Endothelial cell (in vitro differentiated cells): Measurements from ENCODE around the gene SLC24A3. TPM values are rescaled to one million over a fixed set of nuclear protein-coding genes. Genes with fewer than 3 reads are reported as not detected.
"Not testable (repeated sequence)": the region's sequence is repeated elsewhere in the genome, so short reads cannot be mapped to it uniquely, and the experiment has no call there.

Source experiments
- DNase-seq: peaks from one replicate; pipeline ENCODE4 v3.0.0; 2021; ENCODE audit warnings: low spot score
- H3K27ac Mint-ChIP-seq: one replicate; pipeline ENCODE4 v1.8.0; 2021; ENCODE audit warnings: mixed read lengths, inconsistent platforms; ENCODE audit not compliant: unreplicated experiment
- H3K27me3 Mint-ChIP-seq: one replicate; pipeline ENCODE4 v1.8.0; 2021; ENCODE audit warnings: mild to moderate bottlenecking, moderate library complexity, mixed read lengths, inconsistent platforms; ENCODE audit not compliant: unreplicated experiment
- H3K36me3 Mint-ChIP-seq: one replicate; pipeline ENCODE4 v1.8.0; 2021; ENCODE audit warnings: mild to moderate bottlenecking, low read depth, mixed read lengths, inconsistent platforms; ENCODE audit not compliant: unreplicated experiment
- H3K4me1 Mint-ChIP-seq: one replicate; pipeline ENCODE4 v1.8.0; 2021; ENCODE audit warnings: mild to moderate bottlenecking, mixed read lengths, inconsistent platforms; ENCODE audit not compliant: unreplicated experiment
- H3K4me3 Mint-ChIP-seq: one replicate; pipeline ENCODE4 v1.8.0; 2021; ENCODE audit warnings: mild to moderate bottlenecking, mixed read lengths, inconsistent platforms; ENCODE audit not compliant: unreplicated experiment
- H3K9me3 Mint-ChIP-seq: one replicate; pipeline ENCODE4 v1.8.0; 2021; ENCODE audit warnings: mixed read lengths, inconsistent platforms; ENCODE audit not compliant: unreplicated experiment
- total RNA-seq: library from RNA; stranded (reverse); fragmentation: NEBNext Ultra II Directional; extraction: Animal tissue kit (Norgen Biotek cat#: 25700); gene quantifications from one replicate; pipeline ENCODE4 v1.2.1, GENCODE V29; 2021; ENCODE audit not compliant: unreplicated experiment
- TF ChIP-seq, protein P1 (sequence below): fragments of 200-600 bp; sonication (generic); IDR thresholded peaks from one replicate; pipeline ENCODE4 v1.5.0; 2021; ENCODE audit warnings: antibody characterized with exemption; ENCODE audit not compliant: unreplicated experiment

The SLC24A3 gene
- total RNA-seq, 1 donor from 2014 or later: 0.15 TPM

DNA sequence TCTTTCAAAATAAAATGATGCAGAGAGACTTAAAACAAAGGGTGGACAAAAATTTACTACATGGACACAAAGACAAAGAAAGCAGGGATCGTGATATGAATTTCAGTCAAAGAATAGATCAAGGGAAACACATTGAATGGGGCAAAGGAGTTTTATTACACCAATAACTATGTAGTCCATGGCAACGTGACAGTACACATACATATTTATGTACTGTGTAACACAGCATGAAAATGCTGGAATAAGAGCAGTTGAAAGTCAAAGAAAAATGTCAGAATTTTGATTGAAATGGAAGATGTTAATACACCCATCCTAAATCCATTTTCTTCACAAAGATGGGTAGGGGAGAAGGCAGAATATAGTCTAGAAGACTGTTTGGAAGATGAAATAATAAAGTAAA is 536.2 kb downstream of the SLC24A3 start:
- Mint-ChIP-seq H3K4me1 (peaks cover 13% of the 10 kb centered on the region), H3K9me3 (peaks cover 4% of the 10 kb centered on the region), H3K27me3 (no peaks in the 10 kb centered on the region), H3K4me3 (no peak overlapping the region), H3K27ac (no peak overlapping the region), H3K36me3 (peaks cover 4% of the 10 kb centered on the region)
- TF ChIP-seq, protein P1, sequence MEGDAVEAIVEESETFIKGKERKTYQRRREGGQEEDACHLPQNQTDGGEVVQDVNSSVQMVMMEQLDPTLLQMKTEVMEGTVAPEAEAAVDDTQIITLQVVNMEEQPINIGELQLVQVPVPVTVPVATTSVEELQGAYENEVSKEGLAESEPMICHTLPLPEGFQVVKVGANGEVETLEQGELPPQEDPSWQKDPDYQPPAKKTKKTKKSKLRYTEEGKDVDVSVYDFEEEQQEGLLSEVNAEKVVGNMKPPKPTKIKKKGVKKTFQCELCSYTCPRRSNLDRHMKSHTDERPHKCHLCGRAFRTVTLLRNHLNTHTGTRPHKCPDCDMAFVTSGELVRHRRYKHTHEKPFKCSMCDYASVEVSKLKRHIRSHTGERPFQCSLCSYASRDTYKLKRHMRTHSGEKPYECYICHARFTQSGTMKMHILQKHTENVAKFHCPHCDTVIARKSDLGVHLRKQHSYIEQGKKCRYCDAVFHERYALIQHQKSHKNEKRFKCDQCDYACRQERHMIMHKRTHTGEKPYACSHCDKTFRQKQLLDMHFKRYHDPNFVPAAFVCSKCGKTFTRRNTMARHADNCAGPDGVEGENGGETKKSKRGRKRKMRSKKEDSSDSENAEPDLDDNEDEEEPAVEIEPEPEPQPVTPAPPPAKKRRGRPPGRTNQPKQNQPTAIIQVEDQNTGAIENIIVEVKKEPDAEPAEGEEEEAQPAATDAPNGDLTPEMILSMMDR: no peak
- DNase-seq: no peak

DNA sequence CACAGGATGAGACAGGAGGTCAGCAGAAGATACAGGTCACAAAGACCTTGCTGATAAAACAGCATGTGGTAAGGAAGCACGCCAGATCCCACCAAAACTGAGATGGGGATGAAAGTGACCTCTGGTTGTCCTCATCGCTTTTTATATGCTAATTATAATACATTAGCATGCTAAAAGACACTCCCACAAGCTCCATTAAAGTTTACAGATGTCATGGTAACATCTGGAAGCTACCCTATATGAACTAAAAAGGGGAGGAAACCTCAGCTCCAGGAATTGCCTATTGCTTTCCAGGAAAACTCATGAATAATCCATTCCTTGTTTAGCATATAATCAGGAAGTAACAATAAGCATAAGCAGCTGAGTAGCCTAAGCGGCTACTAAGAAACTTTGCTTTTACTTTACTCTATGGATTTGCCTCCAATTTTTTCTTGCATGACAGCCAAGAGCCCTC is 537.2 kb downstream of the SLC24A3 start:
- no peak overlapping the region for H3K4me3 Mint-ChIP-seq
- peaks cover 2% of the 10 kb centered on the region for H3K9me3 Mint-ChIP-seq
- H3K36me3 Mint-ChIP-seq: peaks cover 1% of the 10 kb centered on the region
- H3K4me1 Mint-ChIP-seq: peaks cover 9% of the 10 kb centered on the region
- H3K27ac Mint-ChIP-seq: no peak overlapping the region
- TF ChIP-seq, protein P1: no peak
- no peak for DNase-seq
- no peaks in the 10 kb centered on the region for H3K27me3 Mint-ChIP-seq

DNA sequence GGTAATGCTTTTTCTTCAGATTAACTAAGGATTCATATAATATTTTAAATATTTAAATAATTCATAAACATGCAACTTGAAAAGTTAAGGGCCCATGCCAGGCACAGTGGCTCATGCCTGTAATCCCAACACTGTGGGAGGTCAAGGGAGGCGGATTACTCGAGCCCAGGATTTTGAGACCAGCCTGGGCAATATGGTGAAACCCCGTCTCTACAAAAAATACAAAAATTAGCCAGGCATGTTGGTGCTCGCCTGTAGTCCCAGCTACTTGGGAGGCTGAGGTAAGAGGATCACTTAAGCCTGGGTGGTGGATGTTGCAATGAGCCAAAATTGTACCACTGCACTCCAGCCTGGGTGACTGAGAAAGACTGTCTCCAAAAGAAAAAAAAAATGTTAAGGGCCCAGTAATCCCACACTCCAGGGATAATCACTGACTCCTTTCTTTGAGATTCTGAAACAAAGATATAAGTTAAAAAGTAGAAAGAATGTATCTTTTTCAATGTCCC is 537.7 kb downstream of the SLC24A3 start:
- no peak overlapping the region for H3K27ac Mint-ChIP-seq
- DNase-seq: no peak
- TF ChIP-seq, protein P1: no peak
- H3K4me3 Mint-ChIP-seq: no peak overlapping the region
- H3K27me3 Mint-ChIP-seq: no peaks in the 10 kb centered on the region
- peaks cover 9% of the 10 kb centered on the region for H3K4me1 Mint-ChIP-seq
- no peaks in the 10 kb centered on the region for H3K36me3 Mint-ChIP-seq
- H3K9me3 Mint-ChIP-seq: no peaks in the 10 kb centered on the region

DNA sequence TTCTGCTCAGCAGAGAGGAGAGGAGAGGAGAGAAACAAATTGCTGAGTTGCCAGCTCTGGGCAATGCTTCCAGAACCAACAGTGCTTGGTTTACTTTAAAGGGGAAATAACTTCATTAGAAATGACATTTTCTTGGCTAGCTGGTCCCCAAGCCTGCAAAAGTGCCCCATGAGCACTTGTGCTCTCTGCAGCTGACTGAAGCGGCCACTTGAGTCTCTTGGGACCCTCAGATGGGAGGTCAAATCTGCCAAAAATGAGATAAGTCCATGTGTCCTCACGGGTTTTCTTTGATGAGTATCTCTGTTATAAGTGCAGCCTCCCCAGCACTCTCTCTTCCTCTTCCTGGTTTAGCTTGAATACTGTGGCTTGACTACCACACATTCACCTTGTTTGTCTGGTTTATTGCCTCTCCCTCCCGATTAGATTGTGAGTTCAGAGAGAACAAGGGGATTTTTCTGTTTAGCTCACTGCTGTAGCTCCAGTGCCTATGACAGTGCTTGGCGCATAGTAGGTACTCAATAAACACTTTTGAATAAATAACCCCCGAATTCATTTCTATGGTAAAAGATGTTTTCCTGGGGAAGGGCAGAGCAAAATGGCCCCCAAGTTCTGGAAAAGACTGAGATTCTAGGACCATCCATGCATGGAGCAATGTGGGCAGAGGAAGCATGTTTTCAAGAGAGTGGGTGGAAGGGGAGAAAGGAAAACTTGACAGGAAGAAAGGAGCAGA is 538.6 kb downstream of the SLC24A3 start:
- H3K9me3 Mint-ChIP-seq: no peaks in the 10 kb centered on the region
- no peaks in the 10 kb centered on the region for H3K36me3 Mint-ChIP-seq
- H3K27ac Mint-ChIP-seq: no peak overlapping the region
- no peak overlapping the region for H3K4me3 Mint-ChIP-seq
- no peak for DNase-seq
- peaks cover 9% of the 10 kb centered on the region for H3K4me1 Mint-ChIP-seq
- peaks cover 1% of the 10 kb centered on the region for H3K27me3 Mint-ChIP-seq
- TF ChIP-seq, protein P1: no peak

DNA sequence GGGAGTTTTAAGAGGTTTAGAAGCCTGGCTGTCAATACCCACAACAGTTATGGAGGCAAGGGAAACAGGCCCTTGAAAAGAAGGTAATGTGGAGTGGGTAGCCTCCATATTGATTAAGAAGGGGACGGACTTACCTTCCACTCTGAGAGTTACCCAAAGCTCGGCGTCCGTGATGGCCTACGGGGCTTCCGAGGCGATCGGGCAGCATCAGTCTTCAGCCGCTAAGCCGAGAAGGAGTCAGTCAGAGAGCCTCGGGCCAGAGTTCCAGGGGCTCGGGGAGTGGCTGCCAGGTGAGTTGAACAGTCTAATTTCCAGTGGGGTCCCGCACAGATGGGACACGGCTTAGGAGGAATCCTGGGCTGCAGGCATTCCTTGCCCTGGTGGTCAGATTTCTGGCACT is 541.8 kb downstream of the SLC24A3 start:
- H3K27me3 Mint-ChIP-seq, DNase-seq, H3K27ac Mint-ChIP-seq: not testable (repeated sequence)

More for the DNA sequence above, 541.8 kb downstream of the SLC24A3 start:
- not testable (repeated sequence) for H3K36me3 Mint-ChIP-seq, H3K4me3 Mint-ChIP-seq, H3K9me3 Mint-ChIP-seq
- H3K4me1 Mint-ChIP-seq: peaks cover 17% of the 10 kb centered on the region
